OCI-LY3 (cell line): Measurements from ENCODE around the gene GIT1.

Experiments used
- EZH2phosphoT487 ChIP-seq: fragments of 200-600 bp; shearing (Covaris generic); IDR thresholded peaks from 2 replicates; pipeline ENCODE4 v1.6.1; 2018; ENCODE audit warnings: antibody characterized with exemption, mixed run types, low read depth
- TF ChIP-seq, protein P1 (sequence below): fragments of 200-600, 300-600 bp; sonication (generic); IDR thresholded peaks from 2 replicates; pipeline ENCODE4 v1.5.1; 2014; ENCODE audit warnings: antibody characterized with exemption, low read length, low read depth

DNA sequence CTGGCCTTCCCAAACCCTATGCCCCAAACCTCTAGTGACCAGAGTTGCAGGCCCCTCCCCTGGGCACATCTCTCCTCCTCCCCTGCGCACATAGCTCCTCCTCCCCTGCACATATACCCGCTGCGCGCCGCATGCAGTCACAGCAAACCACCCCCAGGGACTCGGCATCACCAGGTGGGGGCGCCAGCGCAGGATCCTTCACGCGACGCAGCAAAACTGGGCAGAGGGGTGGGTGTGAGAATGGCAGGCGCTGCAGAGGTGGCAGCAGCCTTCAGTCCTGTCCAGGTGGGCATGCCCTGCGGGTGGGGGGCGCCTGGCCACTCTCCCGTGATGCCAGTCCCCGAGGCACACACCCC is 27.7 kb upstream of the GIT1 start:
- TF ChIP-seq EZH2phosphoT487 = no peak
- TF ChIP-seq, protein P1, sequence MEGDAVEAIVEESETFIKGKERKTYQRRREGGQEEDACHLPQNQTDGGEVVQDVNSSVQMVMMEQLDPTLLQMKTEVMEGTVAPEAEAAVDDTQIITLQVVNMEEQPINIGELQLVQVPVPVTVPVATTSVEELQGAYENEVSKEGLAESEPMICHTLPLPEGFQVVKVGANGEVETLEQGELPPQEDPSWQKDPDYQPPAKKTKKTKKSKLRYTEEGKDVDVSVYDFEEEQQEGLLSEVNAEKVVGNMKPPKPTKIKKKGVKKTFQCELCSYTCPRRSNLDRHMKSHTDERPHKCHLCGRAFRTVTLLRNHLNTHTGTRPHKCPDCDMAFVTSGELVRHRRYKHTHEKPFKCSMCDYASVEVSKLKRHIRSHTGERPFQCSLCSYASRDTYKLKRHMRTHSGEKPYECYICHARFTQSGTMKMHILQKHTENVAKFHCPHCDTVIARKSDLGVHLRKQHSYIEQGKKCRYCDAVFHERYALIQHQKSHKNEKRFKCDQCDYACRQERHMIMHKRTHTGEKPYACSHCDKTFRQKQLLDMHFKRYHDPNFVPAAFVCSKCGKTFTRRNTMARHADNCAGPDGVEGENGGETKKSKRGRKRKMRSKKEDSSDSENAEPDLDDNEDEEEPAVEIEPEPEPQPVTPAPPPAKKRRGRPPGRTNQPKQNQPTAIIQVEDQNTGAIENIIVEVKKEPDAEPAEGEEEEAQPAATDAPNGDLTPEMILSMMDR = peak; percentile 85
